HG03159 (cell line): ENCODE measurements around the gene TCEANC2.
A peak's percentile ranks its signal among the peaks of the same experiment; 100 is the strongest.
"Not testable (repeated sequence)": the region's sequence is repeated elsewhere in the genome, so short reads cannot be mapped to it uniquely, and the experiment has no call there.

Source experiments
- ATAC-seq: cut with Tn5 transposase; IDR thresholded peaks from one replicate; pipeline ENCODE4 v1.9.1; 2021; ENCODE audit warnings: mild to moderate bottlenecking, moderate library complexity; ENCODE audit not compliant: unreplicated experiment

The TCEANC2 gene

DNA sequence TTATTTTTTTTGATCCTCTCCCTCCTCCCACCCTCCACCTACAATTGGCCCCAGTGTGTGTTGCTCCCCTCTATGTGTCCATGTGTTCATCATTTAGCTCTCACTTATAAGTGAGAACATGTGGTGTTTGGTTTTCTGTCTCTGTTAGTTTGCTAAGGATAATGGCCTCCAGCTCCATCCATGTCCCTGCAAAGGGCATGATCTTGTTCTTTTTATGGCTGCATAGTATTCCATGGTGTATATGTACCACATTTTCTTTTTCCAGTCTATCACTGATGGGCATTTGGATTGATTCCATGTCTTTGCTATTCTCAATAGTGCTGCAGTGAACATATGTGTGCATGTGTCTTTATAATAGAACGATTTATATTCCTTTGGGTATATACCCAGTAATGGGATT, 28.6 kb upstream of the TCEANC2 start:
- not testable (repeated sequence) for ATAC-seq

DNA sequence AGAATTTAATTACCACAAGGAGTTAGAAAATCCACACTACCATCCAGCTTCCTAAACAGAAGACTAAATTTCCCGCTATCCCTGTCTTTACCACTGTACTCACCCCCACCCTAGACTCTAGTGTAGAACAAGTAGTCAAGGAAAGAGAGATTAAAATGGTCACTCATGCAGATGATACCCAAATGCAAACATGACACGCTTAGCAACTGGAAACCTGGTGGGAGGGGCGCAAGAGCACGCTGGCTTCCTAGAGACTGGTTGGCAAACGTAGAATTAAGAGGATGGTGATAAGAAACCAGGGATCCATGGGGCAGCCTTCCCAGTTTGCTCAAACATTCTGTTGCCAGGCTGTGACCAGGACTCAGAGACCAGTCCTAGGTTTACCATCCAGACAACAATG, 25.6 kb upstream of the TCEANC2 start:
- ATAC-seq: no peak

DNA sequence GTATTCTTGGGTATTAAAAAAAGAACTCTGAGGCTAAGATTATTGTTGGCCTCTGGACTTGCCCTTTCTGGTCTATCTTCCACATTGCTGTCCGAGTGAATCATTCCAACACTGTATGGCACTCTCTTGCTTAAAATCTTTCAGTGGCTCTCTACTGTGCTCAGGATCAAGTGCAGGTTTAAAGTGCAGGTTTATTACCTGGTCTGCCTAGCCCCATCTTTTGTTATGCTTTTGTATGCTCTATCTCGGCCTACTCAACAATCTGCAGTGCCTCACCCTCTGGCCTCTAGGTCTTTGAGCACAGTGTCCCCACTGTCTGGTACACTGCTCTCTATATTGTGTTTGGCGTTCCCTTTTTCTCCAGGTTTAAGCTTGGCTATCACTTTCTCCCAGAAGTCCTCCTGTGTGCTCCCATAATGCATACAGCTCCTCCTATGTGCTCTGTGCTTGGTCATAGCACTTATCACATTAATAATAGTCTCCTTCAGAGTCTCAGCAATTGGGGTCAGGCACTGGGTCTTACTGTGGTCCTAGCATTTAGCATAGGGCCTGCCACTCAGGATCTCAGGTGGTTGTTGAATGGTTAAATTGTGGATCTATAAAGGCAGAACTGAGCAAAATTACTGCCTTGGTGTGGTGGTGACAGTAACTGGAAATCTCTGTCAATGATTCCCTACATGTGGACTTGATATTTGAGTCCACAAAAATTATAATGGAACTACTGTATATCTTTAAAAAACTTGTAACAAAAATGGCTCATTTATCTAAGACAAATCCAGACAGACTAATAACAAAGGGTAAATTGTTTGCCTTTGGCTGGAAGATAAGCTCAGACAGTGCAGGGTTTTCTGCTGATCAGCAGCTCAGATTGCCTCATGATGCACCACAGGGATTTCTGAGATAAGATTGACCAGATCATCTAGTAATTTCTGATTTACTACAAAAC, 24.8 kb upstream of the TCEANC2 start:
- ATAC-seq: no peak

DNA sequence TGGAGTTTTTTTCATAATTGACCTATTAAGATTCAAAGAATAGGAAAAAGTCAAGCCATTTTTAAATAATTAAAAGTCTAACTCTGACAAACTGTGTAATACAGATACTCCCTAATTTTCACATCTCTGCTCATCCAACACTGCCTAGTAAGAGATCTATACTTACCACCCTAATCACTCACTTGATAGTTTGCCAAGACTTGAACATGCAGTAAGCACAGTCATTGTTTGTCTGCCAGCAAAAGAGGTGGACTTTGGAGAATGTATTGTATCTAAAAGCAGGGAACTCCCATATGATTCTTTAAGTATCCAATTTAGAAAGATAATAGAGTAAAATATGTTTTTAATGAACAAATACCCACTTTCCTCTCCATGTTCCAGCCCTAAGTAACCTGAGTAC, 15.9 kb upstream of the TCEANC2 start:
- no peak for ATAC-seq

DNA sequence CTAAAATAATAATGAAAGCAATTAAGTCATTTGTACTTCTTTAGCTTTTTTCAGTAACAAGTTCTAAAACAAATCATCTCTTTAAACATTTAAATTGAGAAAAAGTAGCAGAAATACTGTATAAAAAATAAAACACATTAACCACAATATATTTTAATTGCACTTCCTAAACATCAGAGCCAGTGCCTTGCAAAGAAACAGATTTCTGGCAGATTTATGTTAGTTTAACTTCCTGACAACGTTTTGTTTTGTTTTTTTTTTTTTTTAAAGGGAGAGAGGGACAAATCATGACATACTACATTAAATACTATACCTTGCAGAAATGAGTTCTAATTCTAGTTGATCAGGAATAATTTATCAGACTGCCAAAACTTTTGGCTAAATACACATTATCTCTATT, 11.6 kb upstream of the TCEANC2 start:
- no peak for ATAC-seq

DNA sequence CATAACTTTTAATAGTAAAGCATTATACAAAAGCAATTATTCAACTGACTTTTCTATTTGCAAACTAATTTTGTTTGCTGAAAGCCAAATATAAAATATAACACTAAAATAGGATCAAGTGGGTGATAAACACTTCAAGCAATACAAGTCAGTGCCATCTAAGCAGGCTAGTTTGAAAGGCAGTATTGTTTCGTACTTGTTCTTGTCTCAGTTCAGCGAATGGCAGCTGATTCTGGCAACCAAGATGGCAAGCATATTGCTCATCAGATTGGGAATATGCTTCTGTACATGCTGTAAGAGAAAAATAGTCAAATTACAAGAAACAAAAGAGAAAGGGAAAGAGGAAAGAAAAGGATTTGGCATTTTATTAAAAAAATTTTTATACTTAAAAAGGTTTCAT, 7.9 kb upstream of the TCEANC2 start:
- ATAC-seq: no peak

DNA sequence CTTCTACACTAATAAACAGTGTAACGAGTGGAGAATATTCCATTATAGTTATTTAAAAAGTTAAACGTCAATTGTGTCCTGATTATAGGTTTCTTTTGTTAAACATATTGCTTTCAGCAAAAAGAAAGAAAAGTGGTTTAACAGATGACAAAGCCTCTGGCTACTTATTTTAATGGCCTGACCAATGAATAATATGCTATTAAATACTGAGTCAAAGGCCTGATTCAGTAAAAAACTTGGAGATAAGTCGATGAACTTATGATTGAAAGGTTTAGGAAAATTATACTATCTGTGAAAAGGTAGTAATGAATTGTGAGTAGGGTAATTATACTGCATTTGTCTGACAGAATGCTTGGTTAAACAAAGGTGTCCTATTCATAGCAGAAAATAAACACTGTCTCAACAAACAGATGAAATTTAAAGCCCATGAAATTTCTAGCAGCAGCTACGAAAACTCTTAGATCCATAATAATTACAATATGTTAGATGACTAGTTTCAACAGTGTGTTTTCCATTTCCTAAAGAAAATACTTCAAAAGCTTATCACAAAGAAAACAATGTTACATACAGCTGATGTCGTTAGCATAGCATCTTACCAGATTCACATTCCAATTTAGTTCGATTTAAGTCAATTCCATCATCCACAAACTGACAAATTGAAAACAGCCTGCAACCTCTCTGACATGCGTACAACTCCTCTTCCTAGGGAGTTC, 6.6 kb upstream of the TCEANC2 start:
- no peak for ATAC-seq

DNA sequence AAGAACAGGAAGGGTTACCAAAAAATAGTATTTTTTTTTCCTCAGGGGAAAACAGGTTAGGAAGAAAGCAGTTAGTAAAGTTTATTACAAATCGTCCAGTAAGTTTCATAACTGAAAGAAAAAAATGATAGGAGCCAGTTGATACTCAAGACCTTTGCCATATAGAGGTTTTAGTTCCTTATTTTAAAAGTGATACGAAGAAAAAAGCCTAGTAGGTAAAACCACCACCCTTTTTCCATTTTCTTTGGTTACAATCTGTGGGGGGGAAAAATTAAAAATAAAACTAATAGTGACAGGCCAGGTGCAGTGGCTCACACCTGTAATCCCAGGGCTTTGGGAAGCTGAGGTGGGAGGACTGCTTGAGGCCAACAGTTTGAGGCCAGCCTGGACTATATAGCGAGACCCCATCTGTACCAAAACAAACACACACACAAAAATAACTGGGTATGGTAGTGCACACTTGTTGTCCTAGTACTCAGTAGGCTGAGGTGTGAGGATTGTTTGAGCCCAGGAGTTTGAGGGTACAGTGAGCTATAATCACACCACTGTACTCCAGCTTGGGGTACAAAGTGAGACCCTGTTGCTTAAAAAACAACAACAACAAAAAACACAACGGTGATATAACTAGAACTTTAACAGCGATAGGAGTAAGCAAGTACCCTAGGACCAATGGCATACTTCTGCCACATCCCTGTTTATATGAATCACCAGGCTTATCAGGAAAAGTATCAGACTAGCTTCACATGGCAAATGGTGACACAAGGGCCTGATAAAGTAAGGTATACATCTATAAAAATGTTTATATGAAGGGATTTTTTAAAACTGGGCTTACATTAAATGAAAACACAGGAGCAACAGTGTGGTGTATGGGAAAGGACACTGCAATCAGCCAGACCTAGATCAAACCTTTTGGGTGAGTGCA, 5.8 kb upstream of the TCEANC2 start:
- ATAC-seq: no peak

DNA sequence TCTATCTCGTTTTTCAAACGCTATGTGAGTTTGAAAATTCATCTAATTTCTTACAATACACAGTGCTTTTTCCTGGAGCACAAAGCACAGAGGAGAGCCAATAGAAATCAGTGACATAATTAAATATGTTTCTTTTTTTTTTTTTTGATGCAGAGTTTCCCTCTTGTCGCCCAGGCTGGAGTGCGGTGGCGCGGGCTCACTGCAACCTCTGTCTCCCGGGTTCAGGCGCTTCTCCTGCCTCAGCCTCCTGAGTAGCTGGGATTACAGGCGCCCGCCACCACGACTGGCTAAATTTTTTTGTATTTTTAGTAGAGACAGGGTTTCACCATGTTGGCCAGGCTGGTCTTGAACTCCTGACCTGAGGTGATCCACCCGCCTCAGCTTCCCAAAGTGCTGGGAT, 3.0 kb upstream of the TCEANC2 start:
- not testable (repeated sequence) for ATAC-seq

DNA sequence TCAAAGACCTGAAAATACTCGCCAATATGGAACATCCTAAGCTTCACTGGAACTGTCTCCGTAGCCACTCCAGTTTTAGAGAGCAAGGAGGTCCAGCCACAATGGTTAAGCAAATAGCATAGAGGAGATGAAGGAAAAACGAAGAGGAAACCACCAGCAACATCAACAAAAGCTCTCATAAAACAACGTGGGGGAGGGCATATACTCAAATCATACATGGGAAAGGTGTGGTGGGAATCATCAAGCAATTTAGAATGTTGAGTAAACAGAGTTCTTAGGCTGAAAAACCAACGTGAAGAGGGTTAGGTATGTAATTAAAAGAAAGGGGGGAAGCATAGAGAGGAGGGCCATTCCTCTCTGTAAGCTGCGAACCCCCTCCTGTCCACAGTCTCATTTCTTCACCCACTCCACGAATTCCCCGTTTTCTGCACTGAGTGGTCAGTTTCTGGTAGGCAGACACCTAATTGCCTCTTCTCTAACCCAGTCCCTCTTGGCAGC, 1.4 kb upstream of the TCEANC2 start:
- ATAC-seq: no peak

DNA sequence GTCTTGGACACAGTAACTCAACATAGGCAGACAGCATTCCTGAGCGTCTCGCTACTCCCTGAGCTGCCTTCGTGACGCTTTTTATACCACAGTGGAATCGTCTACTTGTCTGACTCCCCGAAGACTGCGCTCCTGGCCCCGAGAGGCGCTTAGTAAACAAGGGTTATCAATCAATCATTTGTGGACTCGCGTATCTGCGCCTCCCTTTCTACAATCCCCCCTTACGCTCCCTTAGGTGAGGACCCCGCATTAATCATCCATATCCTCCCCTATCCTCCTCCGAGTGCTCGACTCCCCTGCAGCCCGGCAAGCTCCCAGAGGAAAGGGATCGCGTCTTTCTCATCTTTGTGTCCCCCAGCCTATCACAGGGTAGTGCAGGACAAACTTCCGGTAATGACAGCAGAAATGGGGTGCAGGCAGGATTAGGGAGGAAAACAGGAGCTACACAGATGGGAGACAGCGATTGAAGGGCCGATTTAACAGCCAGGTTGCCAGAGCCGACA, 926 bp upstream of the TCEANC2 start:
- ATAC-seq: peak; percentile 17

DNA sequence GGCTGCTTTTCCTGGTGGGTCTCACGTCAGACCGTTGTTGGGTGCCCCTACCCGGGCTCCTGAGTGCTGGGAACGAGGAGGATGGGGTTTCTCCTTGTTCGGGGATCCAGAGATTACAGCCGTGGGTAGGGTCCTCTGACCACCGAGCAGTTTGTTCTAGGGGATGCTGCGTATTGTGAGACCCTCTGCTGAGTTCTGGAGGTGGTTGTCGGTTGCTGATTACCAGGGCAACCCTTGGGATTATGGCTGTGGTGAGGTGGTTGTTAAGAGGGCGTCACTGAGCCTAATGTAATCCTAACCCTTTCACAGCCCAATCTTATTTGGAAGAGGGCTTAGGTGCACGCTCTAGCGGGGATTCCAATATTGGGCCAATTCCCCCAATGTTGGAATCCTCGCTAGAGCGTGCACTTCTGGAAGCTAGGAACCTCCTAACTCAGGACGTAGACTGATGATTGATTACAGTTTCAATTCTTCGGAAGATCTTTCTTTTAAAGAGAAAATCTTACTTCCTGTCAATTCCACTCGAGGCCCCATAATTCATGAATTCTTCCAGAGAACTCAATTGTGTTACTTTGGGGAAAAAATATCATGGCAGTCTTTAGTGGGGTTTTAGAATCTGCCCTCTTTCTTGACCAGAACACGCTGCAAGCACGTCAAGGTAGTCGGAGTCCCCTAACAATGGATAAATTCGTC, 483 bp downstream of the TCEANC2 start:
- ATAC-seq: no peak

DNA sequence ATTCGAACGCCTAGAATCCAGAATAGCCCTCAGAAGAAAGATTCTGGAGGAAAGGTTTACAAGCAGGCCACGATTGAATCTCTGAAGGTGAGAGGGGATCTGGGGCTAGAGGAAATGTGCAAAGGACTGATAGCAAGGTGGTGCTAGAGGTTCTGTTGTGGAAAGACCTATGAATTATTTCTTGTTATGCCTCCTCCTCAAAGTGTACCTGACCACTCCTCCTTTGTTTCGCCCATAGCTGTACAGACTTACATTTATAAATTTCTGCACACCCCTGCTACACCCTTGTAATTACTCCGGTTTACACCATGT, 986 bp downstream of the TCEANC2 start:
- ATAC-seq: no peak

DNA sequence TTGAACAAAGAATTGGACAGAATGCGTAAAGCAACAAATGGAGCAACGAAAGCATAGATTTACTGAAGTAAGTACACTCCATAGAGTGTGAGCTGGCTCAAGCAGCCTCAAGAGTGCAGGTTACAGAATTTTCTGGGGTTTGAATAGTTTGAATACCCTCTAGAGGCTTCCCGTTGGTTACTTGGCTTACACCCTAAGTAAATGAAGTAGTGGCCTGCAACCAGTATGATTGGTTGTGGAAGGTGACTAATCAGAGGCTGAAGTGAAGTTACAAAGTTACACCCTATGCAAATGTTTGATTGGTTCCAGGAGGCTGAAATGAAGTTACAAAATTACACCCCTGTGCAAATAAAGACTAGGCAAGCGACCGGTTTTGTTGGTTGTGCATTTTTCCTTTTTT, 10.9 kb downstream of the TCEANC2 start:
- no peak for ATAC-seq

DNA sequence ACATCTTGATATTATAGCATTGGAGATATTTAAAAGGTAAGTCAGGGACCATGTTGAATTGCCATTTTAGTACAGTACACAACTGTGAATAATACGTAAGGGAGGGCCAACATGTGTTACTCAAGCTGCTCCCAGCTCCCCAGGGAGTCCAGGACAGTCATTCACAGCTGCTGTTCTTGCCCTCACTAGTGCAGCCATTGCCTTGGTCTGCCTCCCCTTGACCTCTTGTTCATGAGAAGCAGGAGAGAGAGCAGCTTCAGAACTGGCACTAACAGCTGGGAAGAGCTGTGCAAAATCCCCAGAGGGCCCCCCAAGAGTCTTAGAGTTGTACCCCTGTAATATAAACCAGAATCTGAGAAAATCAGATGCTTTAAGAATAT, 16.4 kb downstream of the TCEANC2 start:
- ATAC-seq: no peak

DNA sequence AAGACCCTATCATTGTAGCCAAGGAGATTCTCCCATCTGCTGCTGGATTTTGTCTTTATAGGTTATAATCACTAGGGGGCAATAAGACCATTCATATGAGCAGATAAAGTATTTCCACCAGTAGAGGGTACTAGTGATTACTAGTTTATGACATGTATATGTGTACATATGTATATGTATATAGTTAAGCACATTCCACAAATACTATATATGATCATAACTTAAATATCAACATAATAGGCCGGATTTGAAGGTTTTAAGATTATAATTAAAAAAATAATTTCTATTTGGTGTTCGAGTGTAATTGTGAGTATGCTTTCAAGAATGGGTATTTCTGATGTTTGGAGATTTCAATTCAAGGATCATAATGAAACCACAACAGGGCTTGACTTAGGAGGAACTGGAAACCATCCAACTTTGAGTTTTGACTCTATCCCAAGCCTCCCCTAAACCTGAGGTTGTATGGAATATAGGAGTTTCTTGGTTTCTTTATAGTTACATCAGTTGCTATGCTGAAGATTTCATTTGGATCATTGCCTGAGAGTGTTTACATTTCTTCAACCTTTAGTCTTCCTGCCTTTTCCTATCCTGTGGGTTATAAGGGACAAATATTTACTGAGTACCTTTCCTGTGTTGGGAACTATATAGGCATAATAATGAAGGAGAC, 16.9 kb downstream of the TCEANC2 start:
- ATAC-seq: no peak

DNA sequence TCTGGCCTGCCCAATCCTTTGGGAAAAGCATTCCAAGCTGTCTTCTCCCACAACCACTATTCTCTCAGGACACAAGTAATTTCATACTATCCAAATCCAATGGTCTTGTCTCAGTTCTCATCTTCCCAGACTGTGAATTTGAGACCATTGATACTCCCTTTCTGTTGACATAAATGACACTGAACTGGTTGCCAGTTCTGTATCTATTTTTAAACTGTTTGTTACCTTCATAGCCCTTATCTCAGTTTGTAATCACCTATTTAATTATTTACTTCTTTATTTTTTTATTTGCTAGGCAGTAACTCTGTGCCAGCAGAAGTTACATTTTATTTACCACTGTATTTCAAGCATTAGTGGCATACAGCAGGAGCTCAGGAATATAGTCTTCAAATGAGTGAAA, 24.0 kb downstream of the TCEANC2 start:
- no peak for ATAC-seq

DNA sequence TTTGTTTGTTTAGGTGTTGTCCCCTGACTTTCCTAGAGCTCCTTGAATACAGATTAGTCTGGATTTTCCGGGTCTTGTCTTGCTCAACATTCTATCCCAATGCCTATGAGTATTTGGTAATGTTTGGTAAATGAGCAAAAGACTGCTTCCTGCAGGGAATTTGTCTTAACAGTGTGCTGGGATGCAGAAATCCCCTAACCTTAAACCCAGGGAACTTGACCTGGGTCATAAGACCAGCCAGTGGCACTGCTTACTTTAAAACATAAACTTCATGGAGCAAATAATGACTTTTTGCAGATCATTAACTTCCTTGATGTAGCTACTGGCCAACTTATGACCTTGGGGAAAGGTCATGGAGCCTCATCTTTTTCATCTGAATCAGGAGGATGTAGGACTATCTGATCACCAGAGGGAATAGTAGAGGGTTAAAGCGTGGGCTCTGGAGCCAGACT, 27.2 kb downstream of the TCEANC2 start:
- no peak for ATAC-seq

DNA sequence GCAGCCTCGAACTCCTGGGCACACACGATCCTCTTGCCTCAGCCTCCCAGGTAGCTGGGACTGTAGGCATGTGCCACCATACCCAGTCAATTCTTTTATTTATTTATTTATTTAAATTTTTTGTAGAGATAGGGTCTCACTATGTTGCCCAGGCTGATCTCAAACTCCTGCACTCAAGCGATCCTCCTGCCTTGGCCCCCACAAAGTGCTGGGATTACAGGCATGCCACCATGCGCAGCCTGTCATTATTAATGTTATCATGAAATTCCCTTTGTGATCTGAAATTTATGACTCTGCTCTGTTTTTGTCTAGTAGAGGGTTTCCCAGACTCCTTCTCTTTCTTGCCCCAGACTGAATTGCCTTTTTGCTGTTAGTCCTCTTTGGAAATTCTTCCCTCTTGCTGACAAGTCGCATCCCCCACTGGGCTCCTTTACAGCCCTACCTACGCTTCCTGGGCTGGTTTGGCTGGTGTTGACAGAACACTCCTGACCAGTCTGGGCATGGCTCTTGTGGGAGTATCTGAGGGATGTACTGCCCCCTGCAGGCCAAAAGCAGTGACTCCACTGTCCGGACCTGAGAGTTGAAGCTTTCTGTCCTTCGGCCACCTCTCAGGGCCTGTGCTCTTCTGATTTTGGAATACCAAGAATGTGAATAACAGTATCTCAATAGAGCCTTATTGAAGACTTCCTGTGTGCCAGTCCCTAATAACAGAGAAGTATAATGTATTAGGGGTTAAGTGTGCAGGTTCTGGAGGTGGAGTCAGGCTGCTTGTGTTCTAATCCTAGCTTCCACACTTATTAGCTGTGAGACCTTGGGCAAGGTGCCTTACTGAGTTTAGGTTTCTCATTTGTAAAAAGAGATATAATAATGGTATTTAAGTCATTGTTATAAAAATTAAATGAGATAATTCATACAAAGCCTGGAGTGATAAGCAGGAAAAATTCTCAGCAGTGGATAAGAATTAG, 28.2 kb downstream of the TCEANC2 start:
- peak; percentile 68 for ATAC-seq
